GM23338 (cell line): Measurements from ENCODE around the gene NAPA. TPM values are rescaled to one million over a fixed set of nuclear protein-coding genes. Genes with fewer than 3 reads are reported as not detected.

Experiments
- ATAC-seq: fragments of 200-7000 bp; cut with Tn5 transposase; 3 replicates; pipeline ENCODE4 v1.9.1; 2020
- DNase-seq: peaks from one replicate; pipeline ENCODE4 v3.0.0-alpha.2; 2015; ENCODE audit warnings: low spot score
- H2AFZ ChIP-seq: fragments of 200-600 bp; sonication (generic); 2 replicates; pipeline ENCODE4 v1.8.0; 2016; ENCODE audit warnings: antibody characterized with exemption, mild to moderate bottlenecking, moderate library complexity
- H3F3A ChIP-seq: fragments of 200-600 bp; sonication (generic); replicated peaks from 2 replicates; pipeline ENCODE4 v1.8.0; 2017; ENCODE audit warnings: antibody characterized with exemption, mixed run types, low read depth
- H3K27ac ChIP-seq: fragments of 200-600 bp; sonication (generic); 2 replicates; pipeline ENCODE4 v1.6.1; 2016; ENCODE audit warnings: low read depth
- H3K27me3 ChIP-seq: fragments of 200-600 bp; sonication (generic); 2 replicates; pipeline ENCODE4 v1.8.0; 2016; ENCODE audit warnings: mild to moderate bottlenecking, mixed run types, moderate library complexity; ENCODE audit not compliant: insufficient read depth
- H3K36me3 ChIP-seq: fragments of 200-600 bp; sonication (generic); 2 replicates; pipeline ENCODE4 v1.8.0; 2016; ENCODE audit warnings: mild to moderate bottlenecking; ENCODE audit not compliant: insufficient read depth
- H3K4me1 ChIP-seq: fragments of 200-600 bp; sonication (generic); 2 replicates; pipeline ENCODE4 v1.8.0; 2016; ENCODE audit warnings: mild to moderate bottlenecking, moderate library complexity; ENCODE audit not compliant: insufficient read depth
- H3K4me2 ChIP-seq: fragments of 200-600 bp; sonication (generic); 2 replicates; pipeline ENCODE4 v1.7.1; 2017; ENCODE audit warnings: mixed run types
- H3K4me3 ChIP-seq: fragments of 200-600 bp; sonication (generic); 2 replicates; pipeline ENCODE4 v1.6.1; 2016; ENCODE audit warnings: mixed run types
- H3K79me2 ChIP-seq: fragments of 200-600 bp; sonication (generic); replicated peaks from 2 replicates; pipeline ENCODE4 v1.8.0; 2017; ENCODE audit warnings: mild to moderate bottlenecking; ENCODE audit not compliant: insufficient read depth
- H3K9me2 ChIP-seq: fragments of 200-600 bp; sonication (generic); 2 replicates; pipeline ENCODE4 v1.8.0; 2017; ENCODE audit not compliant: insufficient read depth
- H4K20me1 ChIP-seq: fragments of 200-600 bp; sonication (generic); replicated peaks from 2 replicates; pipeline ENCODE4 v1.8.0; 2017; ENCODE audit warnings: mild to moderate bottlenecking; ENCODE audit not compliant: insufficient read depth
- H3K27ac Mint-ChIP-seq: 2 replicates; pipeline ENCODE4 v1.8.0; 2020; ENCODE audit warnings: inconsistent platforms, mild to moderate bottlenecking, moderate library complexity, mixed read lengths
- H3K27me3 Mint-ChIP-seq: 3 replicates; pipeline ENCODE4 v1.8.0; 2022; ENCODE audit warnings: low read depth, mild to moderate bottlenecking, moderate library complexity, mixed read lengths, inconsistent platforms; ENCODE audit not compliant: insufficient read depth, poor library complexity
- H3K36me3 Mint-ChIP-seq: 3 replicates; pipeline ENCODE4 v1.8.0; 2021; ENCODE audit warnings: low read depth, mild to moderate bottlenecking, inconsistent platforms, moderate library complexity, mixed read lengths
- H3K4me1 Mint-ChIP-seq: 3 replicates; pipeline ENCODE4 v1.8.0; 2020; ENCODE audit warnings: mild to moderate bottlenecking, inconsistent platforms, mixed read lengths
- H3K4me3 Mint-ChIP-seq: 3 replicates; pipeline ENCODE4 v1.8.0; 2021; ENCODE audit warnings: moderate library complexity, mild to moderate bottlenecking, inconsistent platforms, mixed read lengths
- H3K9me3 Mint-ChIP-seq: 3 replicates; pipeline ENCODE4 v1.8.0; 2020; ENCODE audit warnings: moderate library complexity, mild to moderate bottlenecking, inconsistent platforms, mixed read lengths
- CREB1 ChIP-seq: fragments of 250-450 bp; sonication (Bioruptor Pico); IDR thresholded peaks from 2 replicates; pipeline ENCODE4 v1.5.0; 2020; ENCODE audit warnings: low read depth, mild to moderate bottlenecking, moderate library complexity
- ETS1 ChIP-seq: IDR thresholded peaks from 2 replicates; pipeline ENCODE4 v1.6.1; 2016; ENCODE audit warnings: antibody characterized with exemption
- EZH2 ChIP-seq: fragments of 200-600 bp; sonication (generic); IDR thresholded peaks from one replicate; pipeline ENCODE4 v1.8.0; 2017; ENCODE audit warnings: antibody characterized with exemption, mild to moderate bottlenecking, low read depth; ENCODE audit not compliant: unreplicated experiment
- EZH2phosphoT487 ChIP-seq: fragments of 200-600 bp; sonication (generic); IDR thresholded peaks from one replicate; pipeline ENCODE4 v1.8.1; 2018; ENCODE audit warnings: antibody characterized with exemption; ENCODE audit not compliant: unreplicated experiment
- JUNB ChIP-seq: IDR thresholded peaks from one replicate; pipeline ENCODE4 v1.6.1; 2016; ENCODE audit warnings: antibody characterized with exemption; ENCODE audit not compliant: unreplicated experiment
- NANOG ChIP-seq: IDR thresholded peaks from 2 replicates; pipeline ENCODE4 v1.6.1; 2016; ENCODE audit warnings: antibody characterized with exemption, borderline replicate concordance
- POLR2AphosphoS5 ChIP-seq: IDR thresholded peaks from 2 replicates; pipeline ENCODE4 v1.6.1; 2016; ENCODE audit warnings: antibody characterized with exemption, low read depth
- REST ChIP-seq: IDR thresholded peaks from one replicate; pipeline ENCODE4 v1.6.1; 2018; ENCODE audit warnings: antibody characterized with exemption; ENCODE audit not compliant: unreplicated experiment
- STAT1 ChIP-seq: IDR thresholded peaks from one replicate; pipeline ENCODE4 v1.6.1; 2016; ENCODE audit warnings: antibody characterized with exemption; ENCODE audit not compliant: unreplicated experiment
- ZNF114 ChIP-seq: fragments of 250-450 bp; sonication (Bioruptor Pico); IDR thresholded peaks from 2 replicates; pipeline ENCODE4 v1.5.0; 2020; ENCODE audit warnings: mild to moderate bottlenecking, moderate library complexity
- ZNF331 ChIP-seq: fragments of 250-450 bp; sonication (Bioruptor Pico); IDR thresholded peaks from 2 replicates; pipeline ENCODE4 v1.5.0; 2020; ENCODE audit warnings: low read depth, mild to moderate bottlenecking, moderate library complexity
- ZNF462 ChIP-seq: fragments of 250-450 bp; sonication (Bioruptor Pico); IDR thresholded peaks from 2 replicates; pipeline ENCODE4 v1.5.0; 2020; ENCODE audit warnings: mild to moderate bottlenecking, moderate library complexity
- polyA plus RNA-seq: library from polyadenylated mRNA; unstranded; fragments of >200 nt; fragmentation: Nextera tagmentation; extraction: Ambion mirVana; gene quantifications from 2 replicates; pipeline ENCODE4 v1.2.1, GENCODE V29; 2016
- total RNA-seq: library from RNA; depleted of rRNA; stranded (reverse); fragments of >200 nt; shearing (Covaris generic); gene quantifications from 2 replicates; pipeline ENCODE4 v1.2.3, GENCODE V29; 2014
- TF ChIP-seq, protein P1 (sequence below), 2 experiments: fragments of 200-600 bp in 1 of 2; sonication (generic) in 1 of 2; conservative IDR thresholded peaks; 2 replicates each; pipeline versions ENCODE4 v1.5.1 to v1.6.1; 2016 to 2017; ENCODE audit warnings: antibody characterized with exemption in 2 of 2, low read depth in 2 of 2, mild to moderate bottlenecking in 2 of 2, moderate library complexity in 1 of 2

NAPA gene
- total and polyA plus RNA-seq, 2 experiments from 2014 or later = 52.0 to 72.1 TPM

GRCh38 chr19:47461876-47462275 is 53.0 kb downstream of the NAPA start:
- no peak for TF ChIP-seq EZH2phosphoT487
- TF ChIP-seq ETS1 = no peak
- no peak for TF ChIP-seq STAT1
- no peak for TF ChIP-seq ZNF462 (CRISPR knock-in tag)
- TF ChIP-seq JUNB = no peak
- TF ChIP-seq, protein P1, sequence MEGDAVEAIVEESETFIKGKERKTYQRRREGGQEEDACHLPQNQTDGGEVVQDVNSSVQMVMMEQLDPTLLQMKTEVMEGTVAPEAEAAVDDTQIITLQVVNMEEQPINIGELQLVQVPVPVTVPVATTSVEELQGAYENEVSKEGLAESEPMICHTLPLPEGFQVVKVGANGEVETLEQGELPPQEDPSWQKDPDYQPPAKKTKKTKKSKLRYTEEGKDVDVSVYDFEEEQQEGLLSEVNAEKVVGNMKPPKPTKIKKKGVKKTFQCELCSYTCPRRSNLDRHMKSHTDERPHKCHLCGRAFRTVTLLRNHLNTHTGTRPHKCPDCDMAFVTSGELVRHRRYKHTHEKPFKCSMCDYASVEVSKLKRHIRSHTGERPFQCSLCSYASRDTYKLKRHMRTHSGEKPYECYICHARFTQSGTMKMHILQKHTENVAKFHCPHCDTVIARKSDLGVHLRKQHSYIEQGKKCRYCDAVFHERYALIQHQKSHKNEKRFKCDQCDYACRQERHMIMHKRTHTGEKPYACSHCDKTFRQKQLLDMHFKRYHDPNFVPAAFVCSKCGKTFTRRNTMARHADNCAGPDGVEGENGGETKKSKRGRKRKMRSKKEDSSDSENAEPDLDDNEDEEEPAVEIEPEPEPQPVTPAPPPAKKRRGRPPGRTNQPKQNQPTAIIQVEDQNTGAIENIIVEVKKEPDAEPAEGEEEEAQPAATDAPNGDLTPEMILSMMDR (conservative IDR thresholded peaks at IDR 0.05; ENCODE audit: low read depth in 2 of 2) = no peak
- TF ChIP-seq POLR2AphosphoS5 = no peak
- no peak for TF ChIP-seq ZNF114 (CRISPR knock-in tag)
- TF ChIP-seq CREB1 (CRISPR knock-in tag) = no peak
- no peak for TF ChIP-seq EZH2
- no peak for TF ChIP-seq NANOG
- TF ChIP-seq REST = no peak
- no peak for TF ChIP-seq ZNF331
- Mint-ChIP-seq H3K4me3 (no peak overlapping the region), H3K9me3 (no peaks in the 10 kb centered on the region), H3K36me3 (no peaks in the 10 kb centered on the region; the same call in 2 of the 3 replicates), H3K27me3 (peaks cover 3% of the 10 kb centered on the region), H3K27ac (no peak overlapping the region), H3K4me1 (peaks cover 11% of the 10 kb centered on the region)
- no peaks in the 10 kb centered on the region for H3K79me2 ChIP-seq
- no peak overlapping the region for H2AFZ ChIP-seq
- H3K4me2 ChIP-seq = no peak overlapping the region
- H4K20me1 ChIP-seq = no peaks in the 10 kb centered on the region
- no peak overlapping the region for H3K4me3 ChIP-seq
- H3K36me3 ChIP-seq = no peaks in the 10 kb centered on the region
- no peaks in the 10 kb centered on the region for H3F3A ChIP-seq
- ATAC-seq = no peak
- peaks cover 10% of the 10 kb centered on the region; the same call in 1 of the 2 replicates for H3K4me1 ChIP-seq
- no peak for DNase-seq
- peaks cover 28% of the 10 kb centered on the region for H3K27me3 ChIP-seq
- H3K9me2 ChIP-seq = no peaks in the 10 kb centered on the region
- no peak overlapping the region for H3K27ac ChIP-seq
